Natural killer cell treated with Interleukin-12 subunit alpha and Interleukin-12 subunit beta and Interleukin-15 and Interleukin-18, amount 100 ng/mL, for 72 hours (primary cell): ENCODE results near the gene GEMIN7. TPM values are rescaled to one million over a fixed set of nuclear protein-coding genes. Genes with fewer than 3 reads are reported as not detected.

Experiments
- ATAC-seq, 2 donors: fragments of 150-1000 bp; cut with Tn5 transposase in 1 of 2; sonication (Bioruptor Pico), chemical (Tn5 transposase) in 1 of 2; 2 replicates each; pipeline ENCODE4 v1.10.0; 2021
- DNase-seq: peaks from one replicate; pipeline ENCODE4 v3.0.0; 2022; ENCODE audit warnings: low spot score
- H3K27ac Mint-ChIP-seq, 2 donors: 1 replicate in 1 of 2; 2 replicates in 1 of 2; pipeline ENCODE4 v1.8.0; 2022; ENCODE audit warnings: mixed read lengths in 2 of 2, mild to moderate bottlenecking in 1 of 2, moderate library complexity in 1 of 2
- H3K27me3 Mint-ChIP-seq, 2 donors: 1 replicate in 1 of 2; 2 replicates in 1 of 2; pipeline ENCODE4 v1.8.0; 2022; ENCODE audit warnings: mixed read lengths in 2 of 2
- H3K36me3 Mint-ChIP-seq: one replicate; pipeline ENCODE4 v1.8.0; 2022; ENCODE audit warnings: mixed read lengths
- H3K4me1 Mint-ChIP-seq, 2 donors: 1 replicate in 1 of 2; 2 replicates in 1 of 2; pipeline ENCODE4 v1.8.0; 2022; ENCODE audit warnings: low read depth in 2 of 2, mixed read lengths in 2 of 2, mild to moderate bottlenecking in 1 of 2
- H3K4me3 Mint-ChIP-seq: one replicate; pipeline ENCODE4 v1.8.0; 2022; ENCODE audit warnings: mixed read lengths
- H3K9me3 Mint-ChIP-seq: 2 replicates; pipeline ENCODE4 v1.8.0; 2022; ENCODE audit warnings: mixed read lengths
- total RNA-seq, 2 donors: library from RNA; stranded (reverse); gene quantifications; one replicate each; pipeline ENCODE4 v1.2.3, GENCODE V29; 2022

GEMIN7 gene, protein sequence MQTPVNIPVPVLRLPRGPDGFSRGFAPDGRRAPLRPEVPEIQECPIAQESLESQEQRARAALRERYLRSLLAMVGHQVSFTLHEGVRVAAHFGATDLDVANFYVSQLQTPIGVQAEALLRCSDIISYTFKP
- 10 to 100 TPM; 59.0 TPM for total RNA-seq

DNA sequence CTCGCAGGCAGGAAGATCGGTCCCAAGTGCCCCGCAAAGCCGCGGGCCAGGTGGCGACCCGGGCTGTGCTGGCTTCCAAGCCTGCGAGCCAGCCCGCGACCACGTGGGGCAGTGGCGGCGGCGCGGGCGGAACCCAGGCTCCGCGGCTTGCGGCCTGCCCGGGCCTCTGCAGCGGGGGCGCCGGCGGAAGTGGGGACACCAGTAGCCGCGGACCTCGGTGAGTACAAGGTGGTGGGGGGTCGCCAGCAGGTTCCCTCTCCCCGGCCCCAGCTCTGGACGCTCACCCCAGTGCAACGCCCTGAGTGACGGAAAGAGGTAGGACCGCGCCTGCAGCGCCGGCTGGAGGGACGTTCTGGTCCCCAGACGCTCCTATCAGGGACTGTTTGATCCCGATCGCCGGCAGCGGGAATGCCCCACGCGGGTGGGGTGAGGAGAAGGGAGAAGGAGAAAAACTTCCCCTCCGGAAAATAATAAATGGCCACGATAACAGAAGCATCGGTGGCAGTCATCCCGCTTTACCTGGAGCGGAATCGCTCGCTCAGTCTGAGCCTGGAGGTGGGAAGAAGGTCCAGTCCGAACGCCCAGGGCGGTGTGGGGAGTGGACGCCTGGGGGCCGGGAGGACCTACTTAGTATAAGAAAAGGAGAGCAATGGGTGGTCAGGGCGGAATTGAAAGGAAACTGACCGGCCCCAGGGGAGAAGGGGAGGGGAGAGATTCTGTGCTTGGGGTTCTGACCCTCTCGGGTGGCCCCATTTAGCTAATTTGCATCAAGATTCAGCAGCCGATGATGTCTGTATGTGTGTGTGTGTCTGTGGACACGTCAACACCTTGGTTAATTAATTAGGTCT lies at the start of gene GEMIN7:
Gene GEMIN7 (plus strand): TSS at position 198 of the 848 bp plus-strand sequence. CDS start 10,855 bp downstream, outside the sequence.
- DNase-seq (peak; percentile 86), ATAC-seq (peak; percentile 83 to 84)
- Mint-ChIP-seq H3K4me1 (peaks cover 33 to 42% of the 10 kb centered on the region in 2 donors), H3K27ac (peak within 1 kb of the TSS; percentile 98 to 99), H3K4me3 (peak within 1 kb of the TSS; percentile 100), H3K27me3 (no peaks in the 10 kb centered on the region), H3K9me3 (no peaks in the 10 kb centered on the region), H3K36me3 (peaks cover 11% of the 10 kb centered on the region)

DNA sequence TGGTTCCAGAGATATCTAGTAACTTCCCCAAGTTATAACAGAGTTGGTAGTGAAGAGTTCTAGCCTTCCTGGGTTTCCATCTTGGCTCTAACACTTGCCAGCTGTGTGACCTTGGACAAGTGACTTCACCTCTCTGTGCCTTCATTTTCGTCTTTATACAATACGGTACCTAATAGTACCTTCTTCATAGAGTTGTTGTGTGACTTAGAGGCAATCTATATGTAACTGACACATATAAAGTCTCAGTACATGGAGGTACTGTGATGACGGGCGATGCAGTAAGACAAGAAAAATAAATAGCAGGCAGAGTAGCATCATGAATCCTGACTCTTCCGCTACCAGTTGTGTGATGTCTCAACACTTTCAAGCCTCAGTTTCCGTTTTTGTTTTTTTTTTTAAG lies 48.2 kb upstream of the GEMIN7 start:
- H3K4me1 Mint-ChIP-seq: no peaks in the 10 kb centered on the region
- H3K36me3 Mint-ChIP-seq: peaks cover 12% of the 10 kb centered on the region
- no peaks in the 10 kb centered on the region for H3K9me3 Mint-ChIP-seq
- no peak overlapping the region for H3K4me3 Mint-ChIP-seq
- ATAC-seq: no peak
- no peak for DNase-seq
- no peak overlapping the region for H3K27ac Mint-ChIP-seq
- H3K27me3 Mint-ChIP-seq: no peaks in the 10 kb centered on the region

GRCh38 chr19:45032421-45032820 lies 46.6 kb upstream of the GEMIN7 start:
- Mint-ChIP-seq H3K27ac (peak overlapping the region in 1 of 2 donors; percentile 45), H3K36me3 (peaks cover 12% of the 10 kb centered on the region), H3K9me3 (no peaks in the 10 kb centered on the region), H3K27me3 (no peaks in the 10 kb centered on the region), H3K4me3 (no peak overlapping the region), H3K4me1 (no peaks in the 10 kb centered on the region)
- DNase-seq (no peak), ATAC-seq (no peak)

DNA sequence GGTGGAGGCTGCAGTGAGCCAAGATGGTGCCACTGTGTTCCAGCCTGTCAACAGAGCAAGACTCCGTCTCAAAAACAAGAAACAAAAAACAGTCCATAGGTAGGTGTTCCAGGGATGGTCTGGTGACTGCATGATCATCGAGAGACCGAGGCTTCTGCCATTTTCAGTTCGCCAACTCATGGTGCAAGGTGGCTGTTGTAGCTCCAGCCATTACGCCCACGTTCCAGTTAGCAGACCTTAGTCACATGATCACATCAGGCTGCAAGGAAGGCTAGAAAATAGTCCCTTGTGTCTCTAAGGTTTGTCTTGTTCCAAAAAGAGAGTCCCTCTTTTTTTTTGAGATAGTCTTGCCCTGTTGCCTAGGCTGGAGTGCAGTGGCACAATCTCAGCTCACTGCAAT lies 43.3 kb upstream of the GEMIN7 start:
- no peak overlapping the region for H3K27ac Mint-ChIP-seq
- H3K4me3 Mint-ChIP-seq: no peak overlapping the region
- no peaks in the 10 kb centered on the region for H3K27me3 Mint-ChIP-seq
- no peaks in the 10 kb centered on the region for H3K9me3 Mint-ChIP-seq
- peaks cover 18% of the 10 kb centered on the region for H3K36me3 Mint-ChIP-seq
- H3K4me1 Mint-ChIP-seq: peaks cover 16 to 22% of the 10 kb centered on the region in 2 donors
- no peak for DNase-seq
- no peak for ATAC-seq

DNA sequence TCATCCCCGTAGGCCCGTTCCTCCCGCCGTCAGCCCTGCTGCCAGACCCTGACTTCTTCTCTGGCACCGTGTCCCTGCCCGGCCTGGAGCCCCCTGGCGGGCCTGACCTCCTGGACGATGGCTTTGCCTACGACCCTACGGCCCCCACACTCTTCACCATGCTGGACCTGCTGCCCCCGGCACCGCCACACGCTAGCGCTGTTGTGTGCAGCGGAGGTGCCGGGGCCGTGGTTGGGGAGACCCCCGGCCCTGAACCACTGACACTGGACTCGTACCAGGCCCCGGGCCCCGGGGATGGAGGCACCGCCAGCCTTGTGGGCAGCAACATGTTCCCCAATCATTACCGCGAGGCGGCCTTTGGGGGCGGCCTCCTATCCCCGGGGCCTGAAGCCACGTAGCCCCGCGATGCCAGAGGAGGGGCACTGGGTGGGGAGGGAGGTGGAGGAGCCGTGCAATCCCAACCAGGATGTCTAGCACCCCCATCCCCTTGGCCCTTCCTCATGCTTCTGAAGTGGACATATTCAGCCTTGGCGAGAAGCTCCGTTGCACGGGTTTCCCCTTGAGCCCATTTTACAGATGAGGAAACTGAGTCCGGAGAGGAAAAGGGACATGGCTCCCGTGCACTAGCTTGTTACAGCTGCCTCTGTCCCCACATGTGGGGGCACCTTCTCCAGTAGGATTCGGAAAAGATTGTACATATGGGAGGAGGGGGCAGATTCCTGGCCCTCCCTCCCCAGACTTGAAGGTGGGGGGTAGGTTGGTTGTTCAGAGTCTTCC lies 41.5 kb upstream of the GEMIN7 start:
- ATAC-seq (no peak), DNase-seq (no peak)
- Mint-ChIP-seq H3K4me1 (peaks cover 26 to 33% of the 10 kb centered on the region in 2 donors), H3K9me3 (no peaks in the 10 kb centered on the region), H3K36me3 (peaks cover 23% of the 10 kb centered on the region), H3K27me3 (no peaks in the 10 kb centered on the region), H3K4me3 (peak overlapping the region; percentile 99), H3K27ac (peak overlapping the region in 1 of 2 donors; percentile 96)

- peak; percentile 98 to 99 for ATAC-seq
- peak; percentile 93 for DNase-seq
- Mint-ChIP-seq H3K36me3 (peaks cover 18% of the 10 kb centered on the region), H3K27ac (peak within 1 kb of the TSS; percentile 89 to 96), H3K9me3 (no peaks in the 10 kb centered on the region), H3K27me3 (no peaks in the 10 kb centered on the region), H3K4me1 (peaks cover 26 to 33% of the 10 kb centered on the region in 2 donors), H3K4me3 (peak within 1 kb of the TSS; percentile 99)
These were observed 39.8 kb upstream of the GEMIN7 start, which contains the start of gene CLASRP for GRCh38 chr19:45038931-45039893. Gene CLASRP, plus strand, starts transcription at chr19:45039045. Its CDS starts 1,168 bp downstream, at chr19:45040213.

- no peak for DNase-seq
- peak overlapping the region; percentile 89 to 96 for H3K27ac Mint-ChIP-seq
- H3K4me3 Mint-ChIP-seq: peak overlapping the region; percentile 99
- H3K36me3 Mint-ChIP-seq: peaks cover 18% of the 10 kb centered on the region
- no peaks in the 10 kb centered on the region for H3K9me3 Mint-ChIP-seq
- H3K27me3 Mint-ChIP-seq: no peaks in the 10 kb centered on the region
- H3K4me1 Mint-ChIP-seq: peaks cover 32 to 36% of the 10 kb centered on the region in 2 donors
- ATAC-seq: no peak
These were observed 38.8 kb upstream of the GEMIN7 start for GRCh38 chr19:45040059-45040771.

- no peaks in the 10 kb centered on the region for H3K9me3 Mint-ChIP-seq
- no peaks in the 10 kb centered on the region for H3K27me3 Mint-ChIP-seq
- H3K4me3 Mint-ChIP-seq: peak overlapping the region; percentile 67
- ATAC-seq: no peak
- peaks cover 21% of the 10 kb centered on the region for H3K36me3 Mint-ChIP-seq
- DNase-seq: no peak
- peak overlapping the region; percentile 24 to 47 for H3K27ac Mint-ChIP-seq
- peaks cover 41 to 44% of the 10 kb centered on the region in 2 donors for H3K4me1 Mint-ChIP-seq
These were observed 37.9 kb upstream of the GEMIN7 start for GRCh38 chr19:45041125-45041524.

- H3K4me3 Mint-ChIP-seq: no peak overlapping the region
- no peaks in the 10 kb centered on the region for H3K9me3 Mint-ChIP-seq
- H3K27me3 Mint-ChIP-seq: no peaks in the 10 kb centered on the region
- H3K27ac Mint-ChIP-seq: peak overlapping the region; percentile 66 to 82
- H3K36me3 Mint-ChIP-seq: peaks cover 14% of the 10 kb centered on the region
- DNase-seq (no peak), ATAC-seq (no peak)
- H3K4me1 Mint-ChIP-seq: peaks cover 50% of the 10 kb centered on the region in 2 donors
These were observed 33.2 kb upstream of the GEMIN7 start for GRCh38 chr19:45045671-45046353.

- DNase-seq: no peak
- H3K4me3 Mint-ChIP-seq: no peak overlapping the region
- no peaks in the 10 kb centered on the region for H3K27me3 Mint-ChIP-seq
- ATAC-seq: no peak
- peaks cover 12% of the 10 kb centered on the region for H3K36me3 Mint-ChIP-seq
- peaks cover 48 to 50% of the 10 kb centered on the region in 2 donors for H3K4me1 Mint-ChIP-seq
- peak overlapping the region; percentile 66 to 82 for H3K27ac Mint-ChIP-seq
- H3K9me3 Mint-ChIP-seq: no peaks in the 10 kb centered on the region
These were observed 32.7 kb upstream of the GEMIN7 start for GRCh38 chr19:45046355-45046754.

DNA sequence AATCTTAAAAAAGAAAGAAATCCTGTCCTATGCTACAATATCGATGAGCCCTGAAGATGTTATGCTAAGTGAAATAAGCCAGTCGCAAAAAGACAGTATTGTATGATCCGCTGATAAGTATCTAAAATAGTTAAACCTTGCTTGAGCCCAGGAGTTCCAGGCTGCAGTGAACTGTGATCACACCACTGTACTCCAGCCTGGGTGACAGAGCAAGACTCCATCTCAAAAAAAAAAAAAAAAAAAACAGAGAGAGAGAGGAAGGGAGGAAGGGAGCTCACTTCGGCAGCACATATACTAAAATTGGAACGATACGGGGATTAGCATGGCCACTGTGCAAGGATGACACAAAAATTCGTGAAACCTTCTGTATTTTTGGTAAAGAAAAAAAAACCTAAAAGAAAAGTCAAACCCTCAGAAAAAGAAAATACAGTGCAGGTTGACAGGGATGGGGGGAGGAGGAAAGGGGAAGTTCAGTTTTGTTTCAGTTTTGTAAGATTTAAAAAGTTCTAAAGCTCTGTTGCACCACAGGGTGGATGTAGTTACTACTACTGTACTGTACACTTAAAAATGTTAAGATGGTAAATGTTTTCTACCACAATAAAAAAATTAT lies 31.8 kb upstream of the GEMIN7 start:
- H3K27me3 Mint-ChIP-seq: no peaks in the 10 kb centered on the region
- H3K9me3 Mint-ChIP-seq: no peaks in the 10 kb centered on the region
- peak overlapping the region; percentile 66 to 82 for H3K27ac Mint-ChIP-seq
- H3K4me3 Mint-ChIP-seq: peak overlapping the region; percentile 15
- peaks cover 40 to 47% of the 10 kb centered on the region in 2 donors for H3K4me1 Mint-ChIP-seq
- no peak for ATAC-seq
- H3K36me3 Mint-ChIP-seq: peaks cover 5% of the 10 kb centered on the region
- DNase-seq: no peak
